Measurements from ENCODE around the gene GGA2.
"Not testable (repeated sequence)": the region's sequence is repeated elsewhere in the genome, so short reads cannot be mapped to it uniquely, and the experiment has no call there.

Gene GGA2

GRCh38 chr16:23485841-23486240, 24.5 kb downstream of the GGA2 start:
- Histone ChIP-seq H2AFZ (ENCODE audit: low read depth, low read length) (no peak overlapping the region), H3K18ac (ENCODE audit: low read depth in 1 of 2, low read length in 2 of 2) (no peak overlapping the region), H2BK15ac (ENCODE audit: low read depth, poor library complexity, severe bottlenecking) (no peak overlapping the region), H3K4me3 (ENCODE audit: insufficient read depth in 1 of 2, low read depth in 1 of 2, low read length in 2 of 2) (no peak overlapping the region), H2BK5ac (ENCODE audit: low read depth, low read length, poor library complexity, severe bottlenecking) (no peak overlapping the region), H3K36me3 (ENCODE audit: control insufficient read depth in 1 of 2, insufficient read depth in 2 of 2, low read depth in 1 of 2, low read length in 2 of 2) (peaks cover 67 to 92% of the 10 kb centered on the region in 2 experiments), H2AK5ac (ENCODE audit: low read length, severe bottlenecking) (no peak overlapping the region), H3K14ac (ENCODE audit: low read length in 2 of 2) (no peak overlapping the region), H3K79me1 (replicated peaks; ENCODE audit: low read length, poor library complexity, severe bottlenecking) (peaks cover 28% of the 10 kb centered on the region), H3K9me3 (ENCODE audit: control insufficient read depth, low read length) (no peaks in the 10 kb centered on the region), H3K9ac (ENCODE audit: low read length) (no peak overlapping the region), H3K4me2 (ENCODE audit: low read length, poor library complexity, severe bottlenecking) (no peak overlapping the region), H2BK120ac (ENCODE audit: low read depth, low read length) (no peak overlapping the region), H3K27me3 (ENCODE audit: control insufficient read depth in 1 of 2, insufficient read depth in 1 of 2, low read length in 2 of 2) (no peaks in the 10 kb centered on the region), H2BK12ac (ENCODE audit: low read length in 2 of 2) (no peak overlapping the region), H4K91ac (ENCODE audit: low read length) (no peak overlapping the region), H3K4me1 (ENCODE audit: control insufficient read depth, insufficient read depth, low read depth, low read length) (no peaks in the 10 kb centered on the region), H3K27ac (ENCODE audit: low read length, poor library complexity, severe bottlenecking) (no peak overlapping the region), H3K4ac (ENCODE audit: low read depth in 1 of 2, low read length in 2 of 2) (no peak overlapping the region), H3K23ac (ENCODE audit: low read length in 2 of 2) (no peak overlapping the region), H4K8ac (ENCODE audit: low read length) (no peak overlapping the region)
- 97% methylated on average over 7 of the region's 8 CpGs for WGBS
- DNase-seq, result no peak

GRCh38 chr16:23485257-23485614, 25.1 kb downstream of the GGA2 start:
- no peaks in the 10 kb centered on the region for H3K9me3 ChIP-seq (ENCODE audit: control insufficient read depth, low read length)
- DNase-seq, result no peak
- H3K4me3 ChIP-seq (ENCODE audit: insufficient read depth in 1 of 2, low read depth in 1 of 2, low read length in 2 of 2), result no peak overlapping the region
- no peak overlapping the region for H2BK5ac ChIP-seq (ENCODE audit: low read depth, low read length, poor library complexity, severe bottlenecking)
- peaks cover 71 to 93% of the 10 kb centered on the region in 2 experiments for H3K36me3 ChIP-seq (ENCODE audit: control insufficient read depth in 1 of 2, insufficient read depth in 2 of 2, low read depth in 1 of 2, low read length in 2 of 2)
- H4K8ac ChIP-seq (ENCODE audit: low read length), result no peak overlapping the region
- no peak overlapping the region for H2AFZ ChIP-seq (ENCODE audit: low read depth, low read length)
- H2AK5ac ChIP-seq (ENCODE audit: low read length, severe bottlenecking), result no peak overlapping the region
- WGBS, result 90% methylated on average over 2 of the region's 2 CpGs
- H3K4ac ChIP-seq (ENCODE audit: low read depth in 1 of 2, low read length in 2 of 2), result no peak overlapping the region
- no peak overlapping the region for H2BK12ac ChIP-seq (ENCODE audit: low read length in 2 of 2)
- H3K4me2 ChIP-seq (ENCODE audit: low read length, poor library complexity, severe bottlenecking), result no peak overlapping the region
- H3K14ac ChIP-seq (ENCODE audit: low read length in 2 of 2), result no peak overlapping the region
- H2BK120ac ChIP-seq (ENCODE audit: low read depth, low read length), result no peak overlapping the region
- no peak overlapping the region for H3K9ac ChIP-seq (ENCODE audit: low read length)
- H2BK15ac ChIP-seq (ENCODE audit: low read depth, poor library complexity, severe bottlenecking), result no peak overlapping the region
- no peaks in the 10 kb centered on the region for H3K27me3 ChIP-seq (ENCODE audit: control insufficient read depth in 1 of 2, insufficient read depth in 1 of 2, low read length in 2 of 2)
- no peak overlapping the region for H3K23ac ChIP-seq (ENCODE audit: low read length in 2 of 2)
- peaks cover 32% of the 10 kb centered on the region for H3K79me1 ChIP-seq (replicated peaks; ENCODE audit: low read length, poor library complexity, severe bottlenecking)
- H3K4me1 ChIP-seq (ENCODE audit: control insufficient read depth, insufficient read depth, low read depth, low read length), result no peaks in the 10 kb centered on the region
- H3K18ac ChIP-seq (ENCODE audit: low read depth in 1 of 2, low read length in 2 of 2), result no peak overlapping the region
- H3K27ac ChIP-seq (ENCODE audit: low read length, poor library complexity, severe bottlenecking), result no peak overlapping the region
- H4K91ac ChIP-seq (ENCODE audit: low read length), result no peak overlapping the region

- Histone ChIP-seq H4K91ac (ENCODE audit: low read length) (no peak overlapping the region), H3K9ac (ENCODE audit: low read length) (no peak overlapping the region), H2BK15ac (ENCODE audit: low read depth, poor library complexity, severe bottlenecking) (no peak overlapping the region), H2BK120ac (ENCODE audit: low read depth, low read length) (no peak overlapping the region), H3K27ac (ENCODE audit: low read length, poor library complexity, severe bottlenecking) (no peak overlapping the region), H2AFZ (ENCODE audit: low read depth, low read length) (no peak overlapping the region), H3K23ac (ENCODE audit: low read length in 2 of 2) (no peak overlapping the region), H3K27me3 (ENCODE audit: control insufficient read depth in 1 of 2, insufficient read depth in 1 of 2, low read length in 2 of 2) (no peaks in the 10 kb centered on the region), H2BK5ac (ENCODE audit: low read depth, low read length, poor library complexity, severe bottlenecking) (no peak overlapping the region), H3K18ac (ENCODE audit: low read depth in 1 of 2, low read length in 2 of 2) (no peak overlapping the region), H2BK12ac (ENCODE audit: low read length in 2 of 2) (no peak overlapping the region), H2AK5ac (ENCODE audit: low read length, severe bottlenecking) (no peak overlapping the region), H3K9me3 (ENCODE audit: control insufficient read depth, low read length) (no peaks in the 10 kb centered on the region), H3K4ac (ENCODE audit: low read depth in 1 of 2, low read length in 2 of 2) (no peak overlapping the region), H3K14ac (ENCODE audit: low read length in 2 of 2) (no peak overlapping the region), H3K4me2 (ENCODE audit: low read length, poor library complexity, severe bottlenecking) (no peak overlapping the region), H3K79me1 (replicated peaks; ENCODE audit: low read length, poor library complexity, severe bottlenecking) (peaks cover 32% of the 10 kb centered on the region), H3K4me3 (ENCODE audit: insufficient read depth in 1 of 2, low read depth in 1 of 2, low read length in 2 of 2) (no peak overlapping the region), H3K36me3 (ENCODE audit: control insufficient read depth in 1 of 2, insufficient read depth in 2 of 2, low read depth in 1 of 2, low read length in 2 of 2) (peaks cover 74 to 93% of the 10 kb centered on the region in 2 experiments), H3K4me1 (ENCODE audit: control insufficient read depth, insufficient read depth, low read depth, low read length) (no peaks in the 10 kb centered on the region), H4K8ac (ENCODE audit: low read length) (no peak overlapping the region)
- 97% methylated on average over 7 of the region's 8 CpGs for WGBS
- DNase-seq, result no peak
Measured at GRCh38 chr16:23484510-23485256, 25.6 kb downstream of the GGA2 start.

GRCh38 chr16:23483492-23483891, 26.8 kb downstream of the GGA2 start:
- not testable (repeated sequence) for H2BK5ac ChIP-seq (ENCODE audit: low read depth, low read length, poor library complexity, severe bottlenecking); H3K27me3 ChIP-seq (ENCODE audit: control insufficient read depth in 1 of 2, insufficient read depth in 1 of 2, low read length in 2 of 2); H2BK12ac ChIP-seq (ENCODE audit: low read length in 2 of 2); H3K4me1 ChIP-seq (ENCODE audit: control insufficient read depth, insufficient read depth, low read depth, low read length); H3K9ac ChIP-seq (ENCODE audit: low read length); H4K8ac ChIP-seq (ENCODE audit: low read length); H2AK5ac ChIP-seq (ENCODE audit: low read length, severe bottlenecking); H3K9me3 ChIP-seq (ENCODE audit: control insufficient read depth, low read length); H3K27ac ChIP-seq (ENCODE audit: low read length, poor library complexity, severe bottlenecking); H3K14ac ChIP-seq (ENCODE audit: low read length in 2 of 2); H3K4ac ChIP-seq (ENCODE audit: low read depth in 1 of 2, low read length in 2 of 2); H2BK15ac ChIP-seq (ENCODE audit: low read depth, poor library complexity, severe bottlenecking); H2BK120ac ChIP-seq (ENCODE audit: low read depth, low read length); H3K4me3 ChIP-seq (ENCODE audit: insufficient read depth in 1 of 2, low read depth in 1 of 2, low read length in 2 of 2); H2AFZ ChIP-seq (ENCODE audit: low read depth, low read length); DNase-seq; H4K91ac ChIP-seq (ENCODE audit: low read length); H3K23ac ChIP-seq (ENCODE audit: low read length in 2 of 2); H3K18ac ChIP-seq (ENCODE audit: low read depth in 1 of 2, low read length in 2 of 2); H3K4me2 ChIP-seq (ENCODE audit: low read length, poor library complexity, severe bottlenecking)
- Histone ChIP-seq H3K79me1 (replicated peaks; ENCODE audit: low read length, poor library complexity, severe bottlenecking) (peaks cover 31% of the 10 kb centered on the region), H3K36me3 (ENCODE audit: control insufficient read depth in 1 of 2, insufficient read depth in 2 of 2, low read depth in 1 of 2, low read length in 2 of 2) (peaks cover 76 to 93% of the 10 kb centered on the region in 2 experiments)
- WGBS, result 97% methylated on average over 8 of the region's 8 CpGs
